IMR-90 (cell line): ENCODE measurements around the gene NES. TPM values are rescaled to one million over a fixed set of nuclear protein-coding genes. Genes with fewer than 3 reads are reported as not detected.

Source experiments
- ATAC-seq: fragments of 200-7000 bp; cut with Tn5 transposase; 2 replicates; pipeline ENCODE4 v1.9.1; 2020; ENCODE audit warnings: low read depth, mild to moderate bottlenecking, moderate library complexity
- BruUV-seq: library from RNA; stranded (reverse); fragments of 400-500 nt; replicated peaks from 2 replicates; lab custom pipeline; 2021; lab: Mats Ljungman, UMichigan
- CTCF ChIA-PET: fragments of 300-600 bp; formaldehyde crosslinking; extraction: SDS; loops from one replicate; lab custom pipeline; 2021; ENCODE audit warnings: antibody characterized with exemption; lab: Yijun Ruan, JAX
- POLR2A ChIA-PET: fragments of 300-600 bp; sonication (Branson Sonifier 250); formaldehyde crosslinking; loops from one replicate; lab custom pipeline; 2022; ENCODE audit warnings: antibody characterized with exemption; ENCODE audit not compliant: unreplicated experiment; lab: Charles Lee
- DNase-seq: peaks from one replicate; pipeline ENCODE4 v3.0.0; 2013
- H2AFZ ChIP-seq: replicated peaks from 2 replicates; pipeline ENCODE3; 2013; ENCODE audit warnings: low read length, mild to moderate bottlenecking; ENCODE audit not compliant: poor library complexity
- H2AK5ac ChIP-seq: 2 replicates; pipeline ENCODE4 v1.6.1; 2013; ENCODE audit warnings: low read depth, low read length, inconsistent platforms
- H2AK9ac ChIP-seq: replicated peaks from 2 replicates; pipeline ENCODE3; 2013; ENCODE audit warnings: mild to moderate bottlenecking, low read depth, low read length, moderate library complexity; ENCODE audit not compliant: poor library complexity
- H2BK120ac ChIP-seq: 2 replicates; pipeline ENCODE4 v1.6.1; 2013; ENCODE audit warnings: low read depth, low read length, inconsistent platforms
- H2BK15ac ChIP-seq: 3 replicates; pipeline ENCODE4 v1.6.1; 2013; ENCODE audit warnings: low read depth, low read length, inconsistent platforms
- H2BK20ac ChIP-seq: 2 replicates; pipeline ENCODE4 v1.6.1; 2013; ENCODE audit warnings: low read depth, mild to moderate bottlenecking, inconsistent platforms, low read length, moderate library complexity
- H2BK5ac ChIP-seq: 2 replicates; pipeline ENCODE4 v1.6.1; 2013; ENCODE audit warnings: mild to moderate bottlenecking, low read depth, low read length, inconsistent platforms; ENCODE audit not compliant: poor library complexity, severe bottlenecking
- H3K14ac ChIP-seq: replicated peaks from 2 replicates; pipeline ENCODE4 v1.6.1; 2013; ENCODE audit warnings: low read depth, low read length, inconsistent platforms
- H3K18ac ChIP-seq: 2 replicates; pipeline ENCODE4 v1.6.1; 2013; ENCODE audit warnings: low read depth, low read length, control low read depth
- H3K23ac ChIP-seq: 2 replicates; pipeline ENCODE4 v1.6.1; 2013; ENCODE audit warnings: low read depth, low read length, inconsistent platforms
- H3K27ac ChIP-seq: 2 replicates; pipeline ENCODE4 v1.5.1; 2013; ENCODE audit warnings: mild to moderate bottlenecking, control low read depth, low read length; ENCODE audit not compliant: insufficient read depth
- H3K27me3 ChIP-seq: 2 replicates; pipeline ENCODE4 v1.6.1; 2013; ENCODE audit warnings: low read length; ENCODE audit not compliant: control insufficient read depth, insufficient read depth
- H3K36me3 ChIP-seq: 2 replicates; pipeline ENCODE4 v1.6.1; 2013; ENCODE audit warnings: low read length, mixed read lengths; ENCODE audit not compliant: control insufficient read depth, insufficient read depth
- H3K4ac ChIP-seq: 2 replicates; pipeline ENCODE4 v1.6.1; 2013; ENCODE audit warnings: low read depth, low read length, inconsistent platforms
- H3K4me1 ChIP-seq: 2 replicates; pipeline ENCODE4 v1.6.1; 2013; ENCODE audit warnings: low read length, mixed read lengths; ENCODE audit not compliant: control insufficient read depth, insufficient read depth
- H3K4me2 ChIP-seq: 2 replicates; pipeline ENCODE4 v1.6.1; 2013; ENCODE audit warnings: low read depth, mild to moderate bottlenecking, control low read depth, low read length, moderate library complexity
- H3K4me3 ChIP-seq: 2 replicates; pipeline ENCODE4 v1.5.1; 2013; ENCODE audit warnings: low read depth, mild to moderate bottlenecking, control low read depth, low read length, moderate library complexity; ENCODE audit not compliant: insufficient read depth
- H3K56ac ChIP-seq: 2 replicates; pipeline ENCODE4 v1.6.1; 2013; ENCODE audit warnings: low read length, inconsistent platforms; ENCODE audit not compliant: insufficient read depth; ENCODE audit errors: extremely low read depth
- H3K79me1 ChIP-seq, 2 experiments: 2 replicates each; pipeline ENCODE4 v1.6.1; 2013; ENCODE audit warnings: low read length in 2 of 2, inconsistent platforms in 1 of 2, low read depth in 1 of 2
- H3K9ac ChIP-seq: 2 replicates; pipeline ENCODE4 v1.6.1; 2013; ENCODE audit warnings: low read depth, low read length, control low read depth
- H3K9me1 ChIP-seq: 2 replicates; pipeline ENCODE4 v1.6.1; 2013; ENCODE audit warnings: low read length, inconsistent platforms; ENCODE audit not compliant: insufficient read depth
- H3K9me3 ChIP-seq: 2 replicates; pipeline ENCODE4 v1.6.1; 2013; ENCODE audit warnings: low read length; ENCODE audit not compliant: control insufficient read depth, insufficient read depth
- H4K20me1 ChIP-seq: 2 replicates; pipeline ENCODE4 v1.6.1; 2013; ENCODE audit warnings: low read length, inconsistent platforms; ENCODE audit not compliant: insufficient read depth
- H4K5ac ChIP-seq: 2 replicates; pipeline ENCODE4 v1.6.1; 2013; ENCODE audit warnings: mild to moderate bottlenecking, low read depth, low read length, control low read depth
- H4K8ac ChIP-seq, 2 experiments: 2 replicates each; pipeline ENCODE4 v1.6.1; 2013; ENCODE audit warnings: low read depth in 2 of 2, low read length in 2 of 2, control low read depth in 1 of 2, inconsistent platforms in 1 of 2
- H4K91ac ChIP-seq: 2 replicates; pipeline ENCODE4 v1.6.1; 2013; ENCODE audit warnings: low read depth, low read length, inconsistent platforms; ENCODE audit not compliant: insufficient read depth
- CEBPB ChIP-seq: IDR thresholded peaks from 2 replicates; pipeline ENCODE4 v1.6.1; 2012; ENCODE audit warnings: low read depth, low read length, improper control_type of control experiment
- CTCF ChIP-seq: conservative IDR thresholded peaks from 2 replicates; pipeline ENCODE4 v1.5.1; 2012; ENCODE audit warnings: mild to moderate bottlenecking, low read depth, low read length, improper control_type of control experiment
- SMC3 ChIP-seq: fragments of 150-350 bp; IDR thresholded peaks from 2 replicates; pipeline ENCODE4 v1.6.1; 2016; ENCODE audit warnings: low read depth, mild to moderate bottlenecking, antibody characterized with exemption, low read length, moderate library complexity
- WGBS, 2 experiments: methylation state at CpG; one replicate each; pipeline versions ENCODE4 v1.1.5 to v1.1.7; 2013; ENCODE audit warnings: missing lambda C conversion rate in 2 of 2; ENCODE audit not compliant: insufficient read length in 1 of 2; ENCODE audit errors: extremely low coverage in 2 of 2; 5-methylcytosine and 5-hydroxymethylcytosine counted together
- dilution Hi-C: fragments of 300-500 bp; cut with HindIII; formaldehyde crosslinking; loops from one replicate; pipeline ENCODE4 v1.14.3; 2018; ENCODE audit warnings: low sequenced_read_pairs; ENCODE audit not compliant: unreplicated experiment
- in situ Hi-C: fragments of 300-500 bp; cut with MboI; formaldehyde crosslinking; loops from 3 replicates; pipeline ENCODE4 v1.14.3; 2019; ENCODE audit warnings: low sequenced_read_pairs, inconsistent platforms, mixed read lengths
- intact Hi-C: fragments of 100-400 bp; cut with micrococcal nuclease; formaldehyde crosslinking; loops from 2 replicates; pipeline ENCODE4 v1.10.0; 2022
- polyA plus RNA-seq, 3 experiments: library from polyadenylated mRNA; depleted of rRNA; stranded (reverse); fragments of >200 nt; gene quantifications; 2 replicates each; pipeline ENCODE4 v1.2.3, GENCODE V29; 2012; ENCODE audit warnings: low replicate concordance in 1 of 3
- total RNA-seq: library from RNA; depleted of rRNA; stranded (reverse); fragments of >200 nt; gene quantifications from 2 replicates; pipeline ENCODE4 v1.2.3, GENCODE V29; 2012

The NES gene
- total and polyA plus RNA-seq, 2 of the 4 experiments (the other 2 are of a cell fraction), result 25.3 to 40.1 TPM

- no peak overlapping the region for H4K91ac ChIP-seq
- CTCF ChIA-PET, result interaction anchor here (0.6 to 1.8 kb wide), 10 partner anchors 12 to 238 kb away, joined by 3 to 9 read pairs (median 4); no protein-coding TSS in a partner anchor
- H2BK15ac ChIP-seq, result no peak overlapping the region
- no peak overlapping the region for H3K56ac ChIP-seq
- intact Hi-C loops (no loop called here), dilution Hi-C loops (no loop called here), in situ Hi-C loops (loop anchor here (5.0 kb wide), 1 partner anchor 33 kb away; no protein-coding TSS in a partner anchor)
- peaks cover 7% of the 10 kb centered on the region for H4K20me1 ChIP-seq
- DNase-seq (peak; percentile 24), ATAC-seq (peak; percentile 80)
- H2BK120ac ChIP-seq, result no peak overlapping the region
- H3K14ac ChIP-seq, result no peak overlapping the region
- no peak overlapping the region for H2BK20ac ChIP-seq
- TF ChIP-seq SMC3, result 0 out of 2 replicates have a peak, but pooled peaks have one; percentile 27
- no peak for TF ChIP-seq CEBPB
- peak; percentile 42 for TF ChIP-seq CTCF
- H3K9me3 ChIP-seq, result no peaks in the 10 kb centered on the region
- H4K8ac ChIP-seq, result no peak overlapping the region
- peak overlapping the region; percentile 48; the same call in 1 of the 2 replicates for H3K4me3 ChIP-seq
- H3K9ac ChIP-seq, result no peak overlapping the region
- no TSS peak for BruUV-seq
- POLR2A ChIA-PET, result interaction anchor here (0.6 kb wide), 1 partner anchor 899 kb away, joined by 5 read pairs; no protein-coding TSS in a partner anchor
- no peaks in the 10 kb centered on the region for H3K9me1 ChIP-seq
- H3K36me3 ChIP-seq, result no peaks in the 10 kb centered on the region
- H3K79me1 ChIP-seq, result no peaks in the 10 kb centered on the region
- no peak overlapping the region for H4K5ac ChIP-seq
- H3K18ac ChIP-seq, result no peak overlapping the region
- H2AFZ ChIP-seq, result peak overlapping the region; percentile 86
- WGBS, 2 experiments, result 2% methylated on average over 37 of the region's 87 CpGs; no CpG with 5 or more reads in 1 of the 2 experiments
- H3K27ac ChIP-seq, result no peak overlapping the region
- peak overlapping the region; percentile 90 for H3K4me2 ChIP-seq
- peaks cover 66% of the 10 kb centered on the region for H3K27me3 ChIP-seq
- H2BK5ac ChIP-seq, result no peak overlapping the region
- no peak overlapping the region for H2AK5ac ChIP-seq
- no peak overlapping the region for H3K23ac ChIP-seq
- H3K4ac ChIP-seq, result no peak overlapping the region
- H2AK9ac ChIP-seq, result peak overlapping the region; percentile 88
- H3K4me1 ChIP-seq, result peaks cover 4% of the 10 kb centered on the region
Observed at GRCh38 chr1:156623946-156624813, 53.0 kb downstream of the NES start.
